Measurements from ENCODE around the gene MEG3.

DNA sequence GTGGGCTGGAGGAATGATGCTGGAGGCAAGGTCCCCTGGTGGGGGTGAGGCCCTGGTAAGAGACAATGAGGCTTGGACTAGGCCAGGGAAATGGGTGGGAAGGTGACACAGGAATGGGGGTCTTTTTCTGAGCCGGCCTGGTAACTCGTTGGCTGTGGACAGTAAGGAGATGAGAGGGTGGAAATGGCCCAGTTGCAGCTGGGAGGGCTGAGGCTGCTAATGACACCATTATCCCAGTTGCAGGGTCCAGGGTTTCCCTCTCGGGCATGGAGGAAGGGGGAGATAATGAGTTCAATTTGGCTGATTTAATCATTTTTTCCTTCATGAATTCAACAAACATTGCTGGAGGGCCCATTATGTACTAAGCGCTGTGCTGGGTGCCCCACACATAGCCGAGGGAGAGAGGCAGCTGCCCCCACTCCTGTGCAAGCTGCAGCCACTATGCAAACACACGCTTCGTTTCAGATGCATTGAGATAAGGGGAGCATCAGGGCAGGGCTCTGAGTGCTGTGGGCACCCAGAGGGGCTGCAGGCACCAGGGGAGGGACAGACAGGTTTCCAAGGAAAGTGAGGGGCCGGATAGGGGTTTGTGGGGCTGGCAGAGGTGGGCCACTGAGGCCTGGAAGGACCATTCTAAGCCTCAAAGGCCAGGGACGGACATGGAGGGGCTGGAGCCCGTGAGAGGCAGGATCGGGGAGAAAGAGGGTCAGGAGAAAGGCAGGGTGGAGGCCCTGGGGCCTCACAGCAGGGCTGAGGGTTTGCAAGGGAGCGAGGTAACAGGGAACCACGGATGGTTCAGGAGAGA, 43.2 kb upstream of the MEG3 start:
- TF ChIP-seq, protein P1, sequence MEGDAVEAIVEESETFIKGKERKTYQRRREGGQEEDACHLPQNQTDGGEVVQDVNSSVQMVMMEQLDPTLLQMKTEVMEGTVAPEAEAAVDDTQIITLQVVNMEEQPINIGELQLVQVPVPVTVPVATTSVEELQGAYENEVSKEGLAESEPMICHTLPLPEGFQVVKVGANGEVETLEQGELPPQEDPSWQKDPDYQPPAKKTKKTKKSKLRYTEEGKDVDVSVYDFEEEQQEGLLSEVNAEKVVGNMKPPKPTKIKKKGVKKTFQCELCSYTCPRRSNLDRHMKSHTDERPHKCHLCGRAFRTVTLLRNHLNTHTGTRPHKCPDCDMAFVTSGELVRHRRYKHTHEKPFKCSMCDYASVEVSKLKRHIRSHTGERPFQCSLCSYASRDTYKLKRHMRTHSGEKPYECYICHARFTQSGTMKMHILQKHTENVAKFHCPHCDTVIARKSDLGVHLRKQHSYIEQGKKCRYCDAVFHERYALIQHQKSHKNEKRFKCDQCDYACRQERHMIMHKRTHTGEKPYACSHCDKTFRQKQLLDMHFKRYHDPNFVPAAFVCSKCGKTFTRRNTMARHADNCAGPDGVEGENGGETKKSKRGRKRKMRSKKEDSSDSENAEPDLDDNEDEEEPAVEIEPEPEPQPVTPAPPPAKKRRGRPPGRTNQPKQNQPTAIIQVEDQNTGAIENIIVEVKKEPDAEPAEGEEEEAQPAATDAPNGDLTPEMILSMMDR (conservative IDR thresholded peaks at IDR 0.05; ENCODE audit: low read depth in 2 of 2): no peak
- TF ChIP-seq JUNB (IDR thresholded peaks at IDR 0.05; ENCODE audit: unreplicated experiment) (no peak), EZH2phosphoT487 (IDR thresholded peaks at IDR 0.05; ENCODE audit: unreplicated experiment) (no peak)

Data from GM23338 (cell line).